Esophagus muscularis mucosa (tissue), 3 donors: ENCODE results near the gene GSTA4.

Experiments
- CTCF ChIP-seq, 3 experiments: fragments of 200-600 bp in 2 of 3; fragments of 450-650 bp in 1 of 3; sonication (generic) in 2 of 3; IDR thresholded peaks; one replicate each; pipeline ENCODE4 v1.5.1; 2017 to 2019; ENCODE audit warnings: antibody characterized with exemption in 3 of 3, mild to moderate bottlenecking in 2 of 3, moderate library complexity in 1 of 3
- POLR2A ChIP-seq: fragments of 450-650 bp; IDR thresholded peaks from one replicate; pipeline ENCODE4 v1.6.1; 2017; ENCODE audit warnings: antibody characterized with exemption, moderate library complexity, mild to moderate bottlenecking, low read depth

GRCh38 chr6:53044071-53044470 lies 49.0 kb upstream of the GSTA4 start:
- TF ChIP-seq POLR2A (no peak), CTCF (IDR thresholded peaks at IDR 0.05) (no peak)
